GM18508 (cell line): Measurements from ENCODE around the gene ZNF772.
"Not testable (repeated sequence)": the region's sequence is repeated elsewhere in the genome, so short reads cannot be mapped to it uniquely, and the experiment has no call there.

ENCODE experiments used
- ATAC-seq: cut with Tn5 transposase; IDR thresholded peaks from one replicate; pipeline ENCODE4 v1.9.1; 2021; ENCODE audit warnings: moderate number of reproducible peaks; ENCODE audit not compliant: insufficient read depth, unreplicated experiment

The ZNF772 gene

GRCh38 chr19:57477191-57478008 is at the start of gene ZNF772:
Gene ZNF772 (minus strand): TSS chr19:57477566. CDS start chr19:57477309, 257 bp downstream.
- peak; percentile 70 for ATAC-seq

GRCh38 chr19:57518021-57518420 is 40.7 kb upstream of the ZNF772 start:
- ATAC-seq, result not testable (repeated sequence)

- ATAC-seq, result no peak
Measured at GRCh38 chr19:57515255-57515654, 37.9 kb upstream of the ZNF772 start.

GRCh38 chr19:57512845-57513244 is 35.5 kb upstream of the ZNF772 start:
- no peak for ATAC-seq

GRCh38 chr19:57511484-57511883 is 34.1 kb upstream of the ZNF772 start:
- no peak for ATAC-seq

GRCh38 chr19:57506163-57506562 is 28.8 kb upstream of the ZNF772 start:
- ATAC-seq, result no peak

GRCh38 chr19:57500400-57500799 is 23.0 kb upstream of the ZNF772 start:
- ATAC-seq, result not testable (repeated sequence)

GRCh38 chr19:57499680-57500395 is 22.5 kb upstream of the ZNF772 start, which contains the start of gene ZNF773:
Gene ZNF773 (plus strand): TSS chr19:57499938. CDS start chr19:57500081, 143 bp downstream.
- ATAC-seq, result peak; percentile 90

- not testable (repeated sequence) for ATAC-seq
Measured at GRCh38 chr19:57499332-57499679, 21.9 kb upstream of the ZNF772 start.

- not testable (repeated sequence) for ATAC-seq
Measured at GRCh38 chr19:57488299-57488644, 10.9 kb upstream of the ZNF772 start.

- peak; percentile 84 for ATAC-seq
Measured at GRCh38 chr19:57487477-57488298, 10.3 kb upstream of the ZNF772 start, which contains the start of gene ZNF419. Gene ZNF419 (plus strand): TSS chr19:57487750. CDS start chr19:57487951, 201 bp downstream.

- no peak for ATAC-seq
Measured at GRCh38 chr19:57473646-57474045, 3.7 kb downstream of the ZNF772 start.

GRCh38 chr19:57466489-57466888 is 10.9 kb downstream of the ZNF772 start:
- ATAC-seq, result no peak

- ATAC-seq, result no peak
Measured at GRCh38 chr19:57465680-57466381, 11.5 kb downstream of the ZNF772 start.

GRCh38 chr19:57452307-57452706 is 25.1 kb downstream of the ZNF772 start:
- ATAC-seq, result no peak

GRCh38 chr19:57443121-57443696 is 34.2 kb downstream of the ZNF772 start:
- no peak for ATAC-seq

- no peak for ATAC-seq
Measured at GRCh38 chr19:57441979-57442752, 35.2 kb downstream of the ZNF772 start.

GRCh38 chr19:57438925-57439324 is 38.4 kb downstream of the ZNF772 start:
- ATAC-seq, result no peak

GRCh38 chr19:57437931-57438330 is 39.4 kb downstream of the ZNF772 start:
- no peak for ATAC-seq
